ENCODE measurements around the gene SCGN. TPM values are rescaled to one million over a fixed set of nuclear protein-coding genes. Genes with fewer than 3 reads are reported as not detected.

The SCGN gene
- total RNA-seq, 1 experiment from 2014 or later, result not detected

DNA sequence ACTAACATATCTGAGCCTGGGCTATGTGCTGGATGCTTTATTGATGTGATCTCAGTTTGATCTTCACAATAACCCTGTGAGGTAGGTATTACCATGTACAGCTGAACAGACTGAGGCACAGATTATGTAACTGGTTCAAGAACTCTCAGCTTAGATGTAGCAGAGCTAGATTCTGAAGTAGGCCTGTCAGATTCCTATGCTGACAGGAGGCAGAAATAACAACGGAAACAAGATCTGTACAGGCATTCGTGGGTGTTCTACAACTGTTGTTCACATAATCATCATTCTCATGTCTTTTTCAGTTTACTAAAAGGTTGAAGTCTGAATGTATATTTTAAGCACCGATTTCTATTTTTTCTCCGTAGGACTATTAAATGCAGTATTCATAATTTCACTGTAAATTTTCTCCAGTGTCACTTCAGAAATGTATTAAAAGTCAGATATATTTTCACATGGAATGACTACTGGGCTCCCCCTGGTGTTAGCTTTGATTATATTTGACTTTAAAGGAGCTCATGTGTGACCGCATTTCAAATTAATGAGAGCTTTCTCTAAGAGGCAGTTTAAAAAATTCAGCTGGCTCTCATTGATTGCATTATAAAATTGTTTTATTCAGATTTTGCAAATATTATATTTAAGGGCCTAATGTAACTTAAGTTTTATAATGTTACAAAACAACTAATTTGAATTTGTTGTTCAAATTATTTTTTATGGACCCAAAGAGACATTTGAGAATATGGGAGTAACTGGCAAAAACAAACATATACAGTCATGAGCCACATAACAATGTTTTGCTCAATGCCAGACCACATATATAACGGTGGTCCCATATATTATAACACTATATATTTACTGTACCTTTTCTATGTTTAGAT lies 66.1 kb downstream of the SCGN start:
- TF ChIP-seq, protein P1, sequence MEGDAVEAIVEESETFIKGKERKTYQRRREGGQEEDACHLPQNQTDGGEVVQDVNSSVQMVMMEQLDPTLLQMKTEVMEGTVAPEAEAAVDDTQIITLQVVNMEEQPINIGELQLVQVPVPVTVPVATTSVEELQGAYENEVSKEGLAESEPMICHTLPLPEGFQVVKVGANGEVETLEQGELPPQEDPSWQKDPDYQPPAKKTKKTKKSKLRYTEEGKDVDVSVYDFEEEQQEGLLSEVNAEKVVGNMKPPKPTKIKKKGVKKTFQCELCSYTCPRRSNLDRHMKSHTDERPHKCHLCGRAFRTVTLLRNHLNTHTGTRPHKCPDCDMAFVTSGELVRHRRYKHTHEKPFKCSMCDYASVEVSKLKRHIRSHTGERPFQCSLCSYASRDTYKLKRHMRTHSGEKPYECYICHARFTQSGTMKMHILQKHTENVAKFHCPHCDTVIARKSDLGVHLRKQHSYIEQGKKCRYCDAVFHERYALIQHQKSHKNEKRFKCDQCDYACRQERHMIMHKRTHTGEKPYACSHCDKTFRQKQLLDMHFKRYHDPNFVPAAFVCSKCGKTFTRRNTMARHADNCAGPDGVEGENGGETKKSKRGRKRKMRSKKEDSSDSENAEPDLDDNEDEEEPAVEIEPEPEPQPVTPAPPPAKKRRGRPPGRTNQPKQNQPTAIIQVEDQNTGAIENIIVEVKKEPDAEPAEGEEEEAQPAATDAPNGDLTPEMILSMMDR (IDR thresholded peaks at IDR 0.05; ENCODE audit: unreplicated experiment), result peak; percentile 62
- DNase-seq (ENCODE audit: unreplicated experiment), result peak; percentile 57
- Mint-ChIP-seq H3K4me3 (ENCODE audit: unreplicated experiment) (no peak overlapping the region), H3K27ac (ENCODE audit: low read depth, unreplicated experiment) (no peak overlapping the region), H3K9me3 (ENCODE audit: unreplicated experiment) (no peaks in the 10 kb centered on the region), H3K36me3 (ENCODE audit: insufficient read depth, unreplicated experiment) (no peaks in the 10 kb centered on the region), H3K4me1 (ENCODE audit: insufficient read depth, unreplicated experiment) (peaks cover 6% of the 10 kb centered on the region), H3K27me3 (ENCODE audit: insufficient read depth, unreplicated experiment) (no peaks in the 10 kb centered on the region)
- ChIA-PET CTCF (interaction anchor here (0.6 to 4.5 kb wide), 29 partner anchors 9 to 501 kb away, joined by 3 to 47 read pairs (median 4); partner anchors contain the start of gene CARMIL1), POLR2A (interaction anchor here (0.6 to 2.0 kb wide), 4 partner anchors 9 to 439 kb away, joined by 3 to 6 read pairs (median 4); partner anchors contain the start of gene CARMIL1)
- no TSS peak for BruUV-seq (replicated peaks)
- intact Hi-C loops (cut with micrococcal nuclease), result loop anchor here (1.0 to 5.0 kb wide), 5 partner anchors 47 to 495 kb away; partner anchors contain the start of gene CARMIL1

DNA sequence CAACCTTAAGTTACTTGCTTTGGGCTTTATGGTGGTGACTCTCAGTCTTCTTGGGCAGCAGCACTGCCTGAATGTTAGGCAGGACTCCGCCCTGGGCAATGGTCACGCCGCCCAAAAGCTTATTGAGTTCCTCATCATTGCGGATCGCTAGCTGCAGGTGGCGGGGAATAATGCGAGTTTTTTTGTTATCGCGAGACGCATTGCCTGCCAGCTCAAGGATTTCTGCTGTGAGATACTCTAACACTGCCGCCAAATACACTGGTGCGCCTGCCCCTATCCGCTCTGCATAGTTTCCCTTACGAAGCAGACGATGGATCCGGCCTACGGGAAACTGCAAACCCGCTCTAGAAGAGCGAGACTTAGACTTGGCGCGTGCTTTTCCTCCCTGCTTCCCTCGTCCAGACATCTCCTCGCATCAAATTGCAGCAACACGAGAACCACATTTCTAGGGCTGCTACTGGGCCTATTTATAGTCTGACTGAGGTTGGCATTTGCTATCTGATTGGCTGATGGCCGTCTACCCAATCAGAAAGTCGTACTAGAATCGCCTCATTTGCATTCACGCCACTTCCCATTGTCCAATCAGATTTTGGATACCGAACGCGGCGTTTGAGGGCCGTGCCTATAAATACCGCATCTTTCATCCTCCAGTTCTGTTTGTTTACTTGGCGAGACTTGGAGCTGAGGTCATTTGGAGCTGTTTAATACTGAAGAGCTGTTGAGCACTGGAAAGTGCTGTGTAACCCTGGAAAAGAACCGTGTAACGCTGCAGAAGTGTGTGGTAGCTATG lies 74.3 kb downstream of the SCGN start:
- H3K27me3 Mint-ChIP-seq (ENCODE audit: insufficient read depth, unreplicated experiment), result peaks cover 16% of the 10 kb centered on the region
- no peaks in the 10 kb centered on the region for H3K9me3 Mint-ChIP-seq (ENCODE audit: unreplicated experiment)
- DNase-seq (ENCODE audit: unreplicated experiment), result no peak
- no peaks in the 10 kb centered on the region for H3K4me1 Mint-ChIP-seq (ENCODE audit: insufficient read depth, unreplicated experiment)
- intact Hi-C loops (cut with micrococcal nuclease), result no loop called here
- H3K36me3 Mint-ChIP-seq (ENCODE audit: insufficient read depth, unreplicated experiment), result no peaks in the 10 kb centered on the region
- TF ChIP-seq, protein P1 (IDR thresholded peaks at IDR 0.05; ENCODE audit: unreplicated experiment), result no peak
- no TSS peak for BruUV-seq (replicated peaks)
- ChIA-PET POLR2A (interaction anchor here (0.6 kb wide), 1 partner anchor 503 kb away, joined by 3 read pairs; no protein-coding TSS in a partner anchor), CTCF (interaction anchor here (0.5 to 1.7 kb wide), 5 partner anchors 8 to 872 kb away, joined by 3 to 6 read pairs (median 3); no protein-coding TSS in a partner anchor)
- H3K27ac Mint-ChIP-seq (ENCODE audit: low read depth, unreplicated experiment), result no peak overlapping the region
- no peak overlapping the region for H3K4me3 Mint-ChIP-seq (ENCODE audit: unreplicated experiment)

DNA sequence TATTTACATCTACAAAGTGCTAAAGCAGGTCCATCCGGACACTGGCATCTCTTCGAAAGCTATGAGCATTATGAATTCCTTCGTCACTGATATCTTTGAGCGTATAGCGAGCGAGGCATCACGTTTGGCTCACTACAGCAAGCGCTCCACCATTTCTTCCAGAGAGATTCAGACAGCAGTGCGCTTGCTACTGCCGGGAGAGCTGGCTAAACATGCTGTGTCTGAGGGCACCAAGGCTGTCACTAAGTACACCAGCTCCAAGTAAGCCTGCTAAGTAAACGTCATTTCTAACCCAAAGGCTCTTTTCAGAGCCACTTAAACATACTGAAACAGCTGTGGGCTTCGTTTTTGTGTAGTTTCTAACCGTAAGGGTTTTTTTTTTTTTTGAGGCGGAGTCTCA lies 75.0 kb downstream of the SCGN start:
- TF ChIP-seq, protein P1 (IDR thresholded peaks at IDR 0.05; ENCODE audit: unreplicated experiment), result no peak
- ChIA-PET CTCF (interaction anchor here (0.6 to 1.7 kb wide), 5 partner anchors 9 to 176 kb away, joined by 3 to 6 read pairs (median 3); no protein-coding TSS in a partner anchor), POLR2A (interaction anchor here (0.6 kb wide), 1 partner anchor 503 kb away, joined by 3 read pairs; no protein-coding TSS in a partner anchor)
- Mint-ChIP-seq H3K27ac (ENCODE audit: low read depth, unreplicated experiment) (no peak overlapping the region), H3K27me3 (ENCODE audit: insufficient read depth, unreplicated experiment) (peaks cover 17% of the 10 kb centered on the region), H3K4me3 (ENCODE audit: unreplicated experiment) (no peak overlapping the region), H3K9me3 (ENCODE audit: unreplicated experiment) (no peaks in the 10 kb centered on the region), H3K4me1 (ENCODE audit: insufficient read depth, unreplicated experiment) (no peaks in the 10 kb centered on the region), H3K36me3 (ENCODE audit: insufficient read depth, unreplicated experiment) (no peaks in the 10 kb centered on the region)
- BruUV-seq (replicated peaks), result no TSS peak
- intact Hi-C loops (cut with micrococcal nuclease), result no loop called here
- DNase-seq (ENCODE audit: unreplicated experiment), result no peak

DNA sequence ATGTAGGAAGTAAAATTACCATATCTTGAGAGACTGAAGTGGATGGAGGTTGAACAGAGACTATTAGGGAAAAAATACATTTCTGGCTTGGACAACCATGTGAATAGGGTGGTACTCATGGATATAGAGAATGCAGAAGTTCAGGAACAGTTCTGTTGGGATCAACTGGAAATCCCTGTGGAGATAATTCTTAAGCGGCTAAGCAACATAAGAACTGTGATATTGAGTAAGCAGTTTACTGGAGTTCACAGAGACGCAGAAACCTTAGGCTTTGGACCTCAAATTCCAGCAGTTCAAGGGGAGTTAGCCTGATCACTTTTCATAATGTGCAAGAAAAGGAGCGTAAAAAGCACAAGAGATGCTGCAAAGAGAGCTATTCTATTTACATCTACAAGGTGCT lies 78.9 kb downstream of the SCGN start:
- no peaks in the 10 kb centered on the region for H3K36me3 Mint-ChIP-seq (ENCODE audit: insufficient read depth, unreplicated experiment)
- POLR2A ChIA-PET, result no interaction called here
- CTCF ChIA-PET, result interaction anchor here (4.3 kb wide), 1 partner anchor 11 kb away, joined by 47 read pairs; no protein-coding TSS in a partner anchor
- TF ChIP-seq, protein P1 (IDR thresholded peaks at IDR 0.05; ENCODE audit: unreplicated experiment), result no peak
- H3K4me1 Mint-ChIP-seq (ENCODE audit: insufficient read depth, unreplicated experiment), result no peaks in the 10 kb centered on the region
- no peak overlapping the region for H3K27ac Mint-ChIP-seq (ENCODE audit: low read depth, unreplicated experiment)
- BruUV-seq (replicated peaks), result no TSS peak
- no peak for DNase-seq (ENCODE audit: unreplicated experiment)
- H3K27me3 Mint-ChIP-seq (ENCODE audit: insufficient read depth, unreplicated experiment), result peaks cover 50% of the 10 kb centered on the region
- intact Hi-C loops (cut with micrococcal nuclease), result no loop called here
- H3K4me3 Mint-ChIP-seq (ENCODE audit: unreplicated experiment), result no peak overlapping the region
- H3K9me3 Mint-ChIP-seq (ENCODE audit: unreplicated experiment), result no peaks in the 10 kb centered on the region

All from MCF 10A (cell line).